Lung (tissue), 5 donors: Measurements from ENCODE around the gene APOBEC3F. TPM values are rescaled to one million over a fixed set of nuclear protein-coding genes. Genes with fewer than 3 reads are reported as not detected.

ENCODE experiments used
- polyA plus RNA-seq, 2 donors: library from polyadenylated mRNA; stranded (reverse); fragments of 200-250 nt; gene quantifications; one replicate each; pipeline ENCODE4 v1.2.1, GENCODE V29; 2013
- small RNA-seq: library from RNA; depleted of rRNA; stranded (forward); fragments of <200 nt; gene quantifications from one replicate; pipeline ENCODE3, GENCODE V24; 2014; ENCODE audit warnings: low replicate concordance
- total RNA-seq, 2 donors: library from RNA; depleted of rRNA in 1 of 2; stranded (reverse); fragments of >200 nt in 1 of 2; gene quantifications; one replicate each; pipeline ENCODE4 v1.2.1, GENCODE V29; 2014 to 2021
- donor health status: Bipolar disorder and iron deficiency.
- donor health status: healthy.
- donor health status: DM: yes; HTN: yes; CAD: no.

APOBEC3F gene
- total and polyA plus RNA-seq, 4 donors = 3.6 to 12.1 (median 6.0) TPM

Small RNA genes lying within 50 kb of the gene (small RNA-seq; reads per million reads assigned to genes)
- gene AL022318.2 = not detected

Other genes with a start within 250 kb of the APOBEC3F start
- 10 to 100 TPM; 28.4 to 29.0 TPM for gene DNAL4, start 246.7 kb upstream of the APOBEC3F start, total RNA-seq
- gene DNAL4, start 246.7 kb upstream of the APOBEC3F start, polyA plus RNA-seq = 10 to 100 TPM; 22.2 to 24.1 TPM
- gene NPTXR, start 196.8 kb upstream of the APOBEC3F start, total RNA-seq = 1 to 10 TPM; 4.2 to 5.8 TPM
- 1 to 10 TPM in 1 of 2 donors, under 1 TPM in 1; 0.98 to 1.5 TPM for gene NPTXR, start 196.8 kb upstream of the APOBEC3F start, polyA plus RNA-seq
- gene CBX6, start 168.6 kb upstream of the APOBEC3F start, total RNA-seq = 10 to 100 TPM; 14.6 to 79.2 TPM
- gene CBX6, start 168.6 kb upstream of the APOBEC3F start, polyA plus RNA-seq = 10 to 100 TPM; 18.8 to 27.9 TPM
- 10 to 100 TPM in 1 of 2 donors, 1 to 10 TPM in 1; 6.2 to 12.0 TPM for gene APOBEC3A, start 83.3 kb upstream of the APOBEC3F start, total RNA-seq
- gene APOBEC3A, start 83.3 kb upstream of the APOBEC3F start, polyA plus RNA-seq = 10 to 100 TPM in 1 of 2 donors, 1 to 10 TPM in 1; 1.1 to 68.3 TPM
- 1 to 10 TPM; 1.0 to 4.5 TPM for gene APOBEC3B, start 58.5 kb upstream of the APOBEC3F start, total RNA-seq
- 1 to 10 TPM; 2.7 to 4.4 TPM for gene APOBEC3B, start 58.5 kb upstream of the APOBEC3F start, polyA plus RNA-seq
- 10 to 100 TPM; 11.1 to 21.7 TPM for gene APOBEC3C, start 26.6 kb upstream of the APOBEC3F start, total RNA-seq
- 10 to 100 TPM; 12.0 to 15.3 TPM for gene APOBEC3C, start 26.6 kb upstream of the APOBEC3F start, polyA plus RNA-seq
- 1 to 10 TPM; 2.5 to 2.6 TPM for gene APOBEC3D, start 19.7 kb upstream of the APOBEC3F start, total RNA-seq
- gene APOBEC3D, start 19.7 kb upstream of the APOBEC3F start, polyA plus RNA-seq = 1 to 10 TPM; 1.4 to 1.7 TPM
- gene APOBEC3G, start 36.4 kb downstream of the APOBEC3F start, total RNA-seq = 10 to 100 TPM; 12.8 to 15.2 TPM
- 10 to 100 TPM in 1 of 2 donors, 1 to 10 TPM in 1; 6.5 to 15.5 TPM for gene APOBEC3G, start 36.4 kb downstream of the APOBEC3F start, polyA plus RNA-seq
- not detected for gene APOBEC3H, start 56.4 kb downstream of the APOBEC3F start, total RNA-seq
- 1 to 10 TPM in 1 of 2 donors, under 1 TPM in 1; 0.57 to 1.2 TPM for gene APOBEC3H, start 56.4 kb downstream of the APOBEC3F start, polyA plus RNA-seq
- gene CBX7, start 111.8 kb downstream of the APOBEC3F start, total RNA-seq = 10 to 100 TPM; 18.1 to 22.9 TPM
- 10 to 100 TPM; 18.9 to 27.8 TPM for gene CBX7, start 111.8 kb downstream of the APOBEC3F start, polyA plus RNA-seq
- 10 to 100 TPM; 19.7 to 39.4 TPM for gene PDGFB, start 204.1 kb downstream of the APOBEC3F start, total RNA-seq
- 10 to 100 TPM in 1 of 2 donors, 1 to 10 TPM in 1; 9.8 to 56.7 TPM for gene PDGFB, start 204.1 kb downstream of the APOBEC3F start, polyA plus RNA-seq